ENCODE measurements around the gene CEMIP.

DNA sequence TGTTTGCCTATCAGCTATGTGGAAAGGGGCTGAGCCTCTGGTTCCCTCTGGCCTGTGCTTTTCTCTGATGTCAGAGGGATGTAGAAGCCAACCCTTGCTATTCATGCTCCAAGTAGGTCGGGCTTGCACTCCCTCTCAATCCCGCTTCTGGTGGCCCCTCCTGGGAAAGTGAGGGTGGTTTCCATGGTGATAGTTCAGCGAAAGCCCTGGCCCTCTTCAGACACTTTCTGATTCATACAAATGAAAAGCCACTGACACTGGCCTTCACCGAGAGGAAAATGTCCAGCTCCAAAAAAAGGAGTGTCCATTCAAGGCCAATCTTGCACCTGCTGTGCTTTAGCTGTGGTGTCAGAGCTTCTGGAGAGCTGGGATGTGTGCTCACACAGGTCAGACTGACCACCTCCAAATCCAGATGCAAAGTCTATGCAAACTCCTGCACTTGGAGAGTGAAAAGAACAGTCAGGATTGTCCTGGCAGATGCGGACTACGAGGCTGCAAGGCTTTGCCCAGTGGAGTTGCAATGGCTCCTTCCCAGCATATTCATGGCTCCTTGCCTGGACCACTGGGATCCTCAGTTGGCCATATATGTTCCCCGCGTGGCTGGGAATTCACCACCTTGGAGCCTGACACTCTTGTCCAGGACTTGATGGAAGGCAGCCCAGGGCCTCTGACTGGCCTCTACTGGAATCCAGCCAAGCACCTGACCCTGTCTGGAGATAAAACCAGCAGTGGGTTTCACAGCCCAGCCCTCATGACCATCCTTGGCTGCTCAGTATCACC, 96.6 kb downstream of the CEMIP start:
- no peak for TF ChIP-seq EP300 (IDR thresholded peaks at IDR 0.05; ENCODE audit: low read depth)
- TF ChIP-seq CTCF (IDR thresholded peaks at IDR 0.05): no peak
- no peak for TF ChIP-seq POLR2A (IDR thresholded peaks at IDR 0.05)
- TF ChIP-seq POLR2AphosphoS5 (IDR thresholded peaks at IDR 0.05): no peak

All from transverse colon (tissue), 4 donors.